ENCODE results near the gene BNIPL. TPM values are rescaled to one million over a fixed set of nuclear protein-coding genes. Genes with fewer than 3 reads are reported as not detected.

Gene BNIPL
- total RNA-seq, 1 donor from 2014 or later = 0.43 TPM

- intact Hi-C loops (cut with DNase I) = no loop called here
- DNase-seq = peak; percentile 98
Observed at GRCh38 chr1:151008244-151009205, 27.9 kb upstream of the BNIPL start, which contains the start of gene PRUNE1. TSS of gene PRUNE1 (plus strand) at chr1:151008449. CDS start at chr1:151008633, 184 bp downstream.

DNA sequence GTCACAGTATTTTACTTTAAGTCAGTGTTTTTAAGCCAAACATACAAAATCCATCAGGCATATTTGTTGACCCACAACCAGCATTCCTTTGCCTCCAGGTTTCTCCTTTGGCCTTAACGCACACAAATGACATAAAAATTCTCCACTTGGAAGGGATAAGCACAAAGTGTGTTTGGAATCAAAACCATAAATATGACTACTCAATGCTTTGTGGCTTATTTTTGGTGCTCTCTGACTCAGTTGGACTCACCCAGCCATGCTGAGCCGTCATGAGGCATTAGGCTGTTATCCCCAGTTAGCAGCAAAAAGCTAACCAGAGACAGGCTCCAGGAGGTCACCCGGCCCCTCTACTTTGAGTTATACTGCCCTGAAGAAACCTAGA lies 27.2 kb upstream of the BNIPL start:
- ATAC-seq (ENCODE audit: poor library complexity) = no peak
- no peak for DNase-seq
- intact Hi-C loops (cut with DNase I) = no loop called here

More at GRCh38 chr1:151008244-151009205, 27.9 kb upstream of the BNIPL start, which contains the start of gene PRUNE1:
- ATAC-seq (ENCODE audit: poor library complexity) = peak; percentile 92

- DNase-seq (no peak), ATAC-seq (ENCODE audit: poor library complexity) (no peak)
- intact Hi-C loops (cut with DNase I) = no loop called here
Observed at GRCh38 chr1:151009674-151010345, 26.6 kb upstream of the BNIPL start.

DNA sequence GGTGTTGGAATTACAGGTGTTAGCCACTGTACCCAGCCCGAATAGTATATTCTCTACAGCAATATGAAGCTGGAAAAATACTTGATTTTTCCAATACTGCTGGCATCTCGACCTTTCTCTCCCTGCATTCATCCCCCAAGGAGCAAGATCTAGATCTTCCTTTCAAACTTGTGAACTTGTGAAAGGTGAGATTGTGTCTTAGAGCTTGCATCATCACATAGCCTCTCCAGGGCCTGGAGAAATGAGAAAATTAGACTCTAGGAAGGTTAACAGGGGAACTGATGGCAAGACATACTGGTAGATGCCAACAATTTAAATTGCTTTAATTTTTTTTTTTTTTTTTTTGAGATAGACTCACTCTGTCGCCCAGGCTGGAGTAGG lies 26.1 kb upstream of the BNIPL start:
- no peak for DNase-seq
- ATAC-seq (ENCODE audit: poor library complexity) = no peak
- intact Hi-C loops (cut with DNase I) = no loop called here

DNA sequence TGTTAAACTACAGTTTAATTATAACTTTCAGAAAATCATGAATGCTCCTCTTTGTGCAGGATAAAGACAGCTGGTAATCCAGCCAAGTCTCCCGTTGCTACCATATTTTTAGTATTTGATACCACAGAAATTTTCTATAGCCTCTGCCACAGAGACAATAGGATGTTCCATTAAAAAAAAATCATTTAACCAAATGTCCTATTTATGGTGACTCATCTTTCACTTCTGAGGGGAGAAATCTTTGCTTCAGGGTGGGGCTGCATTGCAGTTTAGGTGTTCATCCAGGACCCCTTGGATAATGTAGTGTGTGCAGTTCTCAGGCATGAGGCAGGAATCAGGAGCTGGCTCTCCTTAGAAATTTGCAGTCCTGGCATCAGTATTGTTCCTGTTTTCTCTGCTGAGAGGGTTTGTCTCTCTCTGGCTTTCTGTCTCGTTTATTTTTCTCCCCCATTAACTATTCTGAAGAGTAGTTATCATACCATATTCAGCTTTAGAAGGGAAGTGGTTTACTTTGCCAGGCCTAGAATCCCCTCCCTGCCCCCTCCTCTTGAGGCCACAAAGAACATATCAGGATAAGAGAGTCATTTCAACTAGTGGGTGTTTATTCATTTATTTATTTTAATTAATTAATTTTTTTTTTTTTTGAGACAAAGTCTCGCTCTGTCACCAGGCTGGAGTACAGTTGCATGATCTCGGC lies 25.1 kb upstream of the BNIPL start:
- no peak for ATAC-seq (ENCODE audit: poor library complexity)
- intact Hi-C loops (cut with DNase I) = no loop called here
- DNase-seq = no peak

GRCh38 chr1:151012684-151013471 lies 23.5 kb upstream of the BNIPL start:
- intact Hi-C loops (cut with DNase I) = no loop called here
- DNase-seq (no peak), ATAC-seq (ENCODE audit: poor library complexity) (peak; percentile 60)

GRCh38 chr1:151013518-151013917 lies 22.9 kb upstream of the BNIPL start:
- no peak for DNase-seq
- intact Hi-C loops (cut with DNase I) = no loop called here

DNA sequence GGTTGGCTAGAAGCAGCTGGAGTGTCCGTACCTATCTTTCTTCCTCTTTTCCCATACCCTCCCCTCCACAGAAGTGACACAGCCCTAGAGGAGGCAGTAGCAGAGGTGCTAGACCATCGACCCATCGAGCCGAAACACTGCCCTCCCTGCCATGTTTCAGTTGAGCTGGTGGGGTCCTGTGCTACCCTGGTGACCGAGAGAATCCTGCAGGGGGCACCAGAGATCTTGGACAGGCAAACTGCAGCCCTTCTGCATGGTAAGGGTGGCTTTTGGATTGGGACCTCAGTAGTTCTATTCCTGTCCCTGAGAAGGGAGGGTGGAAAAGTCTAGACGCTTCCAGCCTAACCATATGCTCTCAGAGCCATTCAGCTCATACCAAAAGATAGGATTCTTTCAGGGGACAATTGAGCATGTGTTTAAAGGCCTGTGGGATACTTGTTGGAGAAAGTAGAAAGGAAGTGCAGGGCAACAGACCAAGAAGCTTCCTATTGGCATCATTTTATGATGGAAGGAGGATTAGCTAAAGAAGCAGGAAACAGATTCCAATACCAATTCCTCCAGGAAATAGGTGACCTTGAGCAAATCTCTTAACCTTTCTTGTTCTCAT lies 11.7 kb upstream of the BNIPL start:
- intact Hi-C loops (cut with DNase I) = no loop called here
- ATAC-seq (ENCODE audit: poor library complexity) (peak; percentile 75), DNase-seq (peak; percentile 84)

More at GRCh38 chr1:151013518-151013917, 22.9 kb upstream of the BNIPL start:
- ATAC-seq (ENCODE audit: poor library complexity) = peak; percentile 82

- no peak for ATAC-seq (ENCODE audit: poor library complexity)
- intact Hi-C loops (cut with DNase I) = no loop called here
- no peak for DNase-seq
Observed at GRCh38 chr1:151026460-151026859, 9.9 kb upstream of the BNIPL start.

GRCh38 chr1:151032164-151032563 lies 4.2 kb upstream of the BNIPL start:
- ATAC-seq (ENCODE audit: poor library complexity) (no peak), DNase-seq (no peak)
- intact Hi-C loops (cut with DNase I) = no loop called here

GRCh38 chr1:151035167-151035566 lies 1.2 kb upstream of the BNIPL start:
- DNase-seq (no peak), ATAC-seq (ENCODE audit: poor library complexity) (no peak)
- intact Hi-C loops (cut with DNase I) = no loop called here

DNA sequence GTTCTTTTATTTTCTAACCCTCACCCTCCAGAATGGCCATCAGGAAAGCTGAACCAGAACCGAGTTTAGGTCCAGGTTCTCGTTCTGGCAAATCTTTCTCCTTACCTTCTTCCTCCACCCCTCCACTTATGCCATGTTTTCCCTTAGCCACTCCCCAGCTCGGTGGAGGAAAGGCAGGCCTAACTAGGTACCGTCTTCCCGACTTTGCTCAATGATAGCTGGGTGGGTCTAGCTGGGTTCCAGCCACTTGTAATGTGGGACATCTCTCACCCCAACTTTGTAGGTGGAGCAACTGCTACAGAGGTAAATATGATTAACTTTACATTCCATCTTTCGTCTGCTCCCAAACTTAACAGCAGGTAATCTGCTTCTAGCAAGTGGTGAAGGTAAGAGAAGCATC lies 646 bp downstream of the BNIPL start:
- intact Hi-C loops (cut with DNase I) = no loop called here
- DNase-seq (no peak), ATAC-seq (ENCODE audit: poor library complexity) (no peak)

DNA sequence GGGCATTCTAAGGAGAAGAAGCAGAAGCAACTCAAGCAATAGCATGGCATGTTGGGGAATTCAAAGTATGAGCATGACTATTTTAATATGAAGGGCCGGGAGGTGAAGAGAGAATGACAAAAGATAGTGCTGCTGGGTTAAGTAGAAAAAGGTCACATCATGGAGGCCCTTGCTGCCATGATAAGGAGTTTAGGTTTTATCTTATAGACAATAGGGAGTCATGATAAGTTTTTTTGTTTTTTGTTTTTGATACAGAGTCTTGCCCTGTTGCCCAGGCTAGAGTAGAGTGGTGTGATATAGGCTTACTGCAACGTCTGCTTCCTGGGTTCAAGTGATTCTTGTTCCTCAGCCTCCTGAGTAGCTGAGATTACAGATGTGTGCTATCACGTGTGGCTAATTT lies 3.1 kb downstream of the BNIPL start:
- ATAC-seq (ENCODE audit: poor library complexity) = no peak
- intact Hi-C loops (cut with DNase I) = no loop called here

GRCh38 chr1:151043163-151043562 lies 6.8 kb downstream of the BNIPL start:
- no peak for ATAC-seq (ENCODE audit: poor library complexity)
- intact Hi-C loops (cut with DNase I) = no loop called here
- no peak for DNase-seq

More for the DNA sequence above, 3.1 kb downstream of the BNIPL start:
- DNase-seq = no peak

GRCh38 chr1:151047591-151047924 lies 11.2 kb downstream of the BNIPL start, which contains the start of gene C1orf56:
TSS of gene C1orf56 (plus strand) at chr1:151047751. CDS start at chr1:151047848, 97 bp downstream.
- peak; percentile 90 for ATAC-seq (ENCODE audit: poor library complexity)
- peak; percentile 81 for DNase-seq
- intact Hi-C loops (cut with DNase I) = no loop called here

- intact Hi-C loops (cut with DNase I) = no loop called here
- DNase-seq = peak; percentile 82
- ATAC-seq (ENCODE audit: poor library complexity) = peak; percentile 83
Observed at GRCh38 chr1:151047925-151048644, 11.7 kb downstream of the BNIPL start.

GRCh38 chr1:151048645-151049032 lies 12.3 kb downstream of the BNIPL start:
- ATAC-seq (ENCODE audit: poor library complexity) (no peak), DNase-seq (no peak)
- intact Hi-C loops (cut with DNase I) = no loop called here
